GM23338 (cell line): ENCODE measurements around the gene MED13L. TPM values are rescaled to one million over a fixed set of nuclear protein-coding genes. Genes with fewer than 3 reads are reported as not detected.

Experiments used
- ATAC-seq: fragments of 200-7000 bp; cut with Tn5 transposase; 3 replicates; pipeline ENCODE4 v1.9.1; 2020
- DNase-seq: peaks from one replicate; pipeline ENCODE4 v3.0.0-alpha.2; 2015; ENCODE audit warnings: low spot score
- H2AFZ ChIP-seq: fragments of 200-600 bp; sonication (generic); 2 replicates; pipeline ENCODE4 v1.8.0; 2016; ENCODE audit warnings: antibody characterized with exemption, mild to moderate bottlenecking, moderate library complexity
- H3F3A ChIP-seq: fragments of 200-600 bp; sonication (generic); replicated peaks from 2 replicates; pipeline ENCODE4 v1.8.0; 2017; ENCODE audit warnings: antibody characterized with exemption, mixed run types, low read depth
- H3K27ac ChIP-seq: fragments of 200-600 bp; sonication (generic); 2 replicates; pipeline ENCODE4 v1.6.1; 2016; ENCODE audit warnings: low read depth
- H3K27me3 ChIP-seq: fragments of 200-600 bp; sonication (generic); 2 replicates; pipeline ENCODE4 v1.8.0; 2016; ENCODE audit warnings: mild to moderate bottlenecking, mixed run types, moderate library complexity; ENCODE audit not compliant: insufficient read depth
- H3K36me3 ChIP-seq: fragments of 200-600 bp; sonication (generic); 2 replicates; pipeline ENCODE4 v1.8.0; 2016; ENCODE audit warnings: mild to moderate bottlenecking; ENCODE audit not compliant: insufficient read depth
- H3K4me1 ChIP-seq: fragments of 200-600 bp; sonication (generic); 2 replicates; pipeline ENCODE4 v1.8.0; 2016; ENCODE audit warnings: mild to moderate bottlenecking, moderate library complexity; ENCODE audit not compliant: insufficient read depth
- H3K4me2 ChIP-seq: fragments of 200-600 bp; sonication (generic); 2 replicates; pipeline ENCODE4 v1.7.1; 2017; ENCODE audit warnings: mixed run types
- H3K4me3 ChIP-seq: fragments of 200-600 bp; sonication (generic); 2 replicates; pipeline ENCODE4 v1.6.1; 2016; ENCODE audit warnings: mixed run types
- H3K79me2 ChIP-seq: fragments of 200-600 bp; sonication (generic); replicated peaks from 2 replicates; pipeline ENCODE4 v1.8.0; 2017; ENCODE audit warnings: mild to moderate bottlenecking; ENCODE audit not compliant: insufficient read depth
- H3K9me2 ChIP-seq: fragments of 200-600 bp; sonication (generic); 2 replicates; pipeline ENCODE4 v1.8.0; 2017; ENCODE audit not compliant: insufficient read depth
- H4K20me1 ChIP-seq: fragments of 200-600 bp; sonication (generic); replicated peaks from 2 replicates; pipeline ENCODE4 v1.8.0; 2017; ENCODE audit warnings: mild to moderate bottlenecking; ENCODE audit not compliant: insufficient read depth
- H3K27ac Mint-ChIP-seq: 2 replicates; pipeline ENCODE4 v1.8.0; 2020; ENCODE audit warnings: inconsistent platforms, mild to moderate bottlenecking, moderate library complexity, mixed read lengths
- H3K27me3 Mint-ChIP-seq: 3 replicates; pipeline ENCODE4 v1.8.0; 2022; ENCODE audit warnings: low read depth, mild to moderate bottlenecking, moderate library complexity, mixed read lengths, inconsistent platforms; ENCODE audit not compliant: insufficient read depth, poor library complexity
- H3K36me3 Mint-ChIP-seq: 3 replicates; pipeline ENCODE4 v1.8.0; 2021; ENCODE audit warnings: low read depth, mild to moderate bottlenecking, inconsistent platforms, moderate library complexity, mixed read lengths
- H3K4me1 Mint-ChIP-seq: 3 replicates; pipeline ENCODE4 v1.8.0; 2020; ENCODE audit warnings: mild to moderate bottlenecking, inconsistent platforms, mixed read lengths
- H3K4me3 Mint-ChIP-seq: 3 replicates; pipeline ENCODE4 v1.8.0; 2021; ENCODE audit warnings: moderate library complexity, mild to moderate bottlenecking, inconsistent platforms, mixed read lengths
- H3K9me3 Mint-ChIP-seq: 3 replicates; pipeline ENCODE4 v1.8.0; 2020; ENCODE audit warnings: moderate library complexity, mild to moderate bottlenecking, inconsistent platforms, mixed read lengths
- EZH2 ChIP-seq: fragments of 200-600 bp; sonication (generic); IDR thresholded peaks from one replicate; pipeline ENCODE4 v1.8.0; 2017; ENCODE audit warnings: antibody characterized with exemption, mild to moderate bottlenecking, low read depth; ENCODE audit not compliant: unreplicated experiment
- EZH2phosphoT487 ChIP-seq: fragments of 200-600 bp; sonication (generic); IDR thresholded peaks from one replicate; pipeline ENCODE4 v1.8.1; 2018; ENCODE audit warnings: antibody characterized with exemption; ENCODE audit not compliant: unreplicated experiment
- JUNB ChIP-seq: IDR thresholded peaks from one replicate; pipeline ENCODE4 v1.6.1; 2016; ENCODE audit warnings: antibody characterized with exemption; ENCODE audit not compliant: unreplicated experiment
- NANOG ChIP-seq: IDR thresholded peaks from 2 replicates; pipeline ENCODE4 v1.6.1; 2016; ENCODE audit warnings: antibody characterized with exemption, borderline replicate concordance
- POLR2AphosphoS5 ChIP-seq: IDR thresholded peaks from 2 replicates; pipeline ENCODE4 v1.6.1; 2016; ENCODE audit warnings: antibody characterized with exemption, low read depth
- STAT1 ChIP-seq: IDR thresholded peaks from one replicate; pipeline ENCODE4 v1.6.1; 2016; ENCODE audit warnings: antibody characterized with exemption; ENCODE audit not compliant: unreplicated experiment
- ZNF114 ChIP-seq: fragments of 250-450 bp; sonication (Bioruptor Pico); IDR thresholded peaks from 2 replicates; pipeline ENCODE4 v1.5.0; 2020; ENCODE audit warnings: mild to moderate bottlenecking, moderate library complexity
- ZNF331 ChIP-seq: fragments of 250-450 bp; sonication (Bioruptor Pico); IDR thresholded peaks from 2 replicates; pipeline ENCODE4 v1.5.0; 2020; ENCODE audit warnings: low read depth, mild to moderate bottlenecking, moderate library complexity
- polyA plus RNA-seq: library from polyadenylated mRNA; unstranded; fragments of >200 nt; fragmentation: Nextera tagmentation; extraction: Ambion mirVana; gene quantifications from 2 replicates; pipeline ENCODE4 v1.2.1, GENCODE V29; 2016
- total RNA-seq: library from RNA; depleted of rRNA; stranded (reverse); fragments of >200 nt; shearing (Covaris generic); gene quantifications from 2 replicates; pipeline ENCODE4 v1.2.3, GENCODE V29; 2014
- TF ChIP-seq, protein P1 (sequence below): IDR thresholded peaks from one replicate; pipeline ENCODE4 v1.6.1; 2018; ENCODE audit warnings: antibody characterized with exemption; ENCODE audit not compliant: unreplicated experiment
- TF ChIP-seq, protein P2 (sequence below): IDR thresholded peaks from 2 replicates; pipeline ENCODE4 v1.6.1; 2016; ENCODE audit warnings: antibody characterized with exemption

The MED13L gene
- total and polyA plus RNA-seq, 2 experiments from 2014 or later, result 20.9 to 73.6 TPM

DNA sequence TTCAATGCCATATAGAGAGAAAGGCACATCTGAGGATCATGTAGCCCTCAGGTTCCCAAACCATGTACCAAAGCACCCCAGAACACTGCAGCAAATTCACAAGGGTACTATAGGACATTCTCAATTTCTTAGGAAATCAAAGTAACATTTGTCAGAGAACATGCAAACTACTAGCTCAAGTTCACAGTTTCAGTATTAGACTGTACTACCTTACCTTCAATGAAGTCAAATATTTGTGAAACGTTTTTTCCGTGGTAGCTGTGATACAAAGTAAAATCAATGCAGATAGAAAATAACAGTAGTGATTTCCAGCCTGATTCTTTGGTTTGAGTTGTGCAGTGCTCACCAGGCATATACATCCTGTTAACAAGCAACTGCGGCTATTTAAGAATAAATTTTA is 197.1 kb downstream of the MED13L start:
- H3K4me3 ChIP-seq, result no peak overlapping the region
- peaks cover 9% of the 10 kb centered on the region; the same call in 1 of the 2 replicates for H3K79me2 ChIP-seq
- no peak for TF ChIP-seq JUNB
- TF ChIP-seq, protein P1, sequence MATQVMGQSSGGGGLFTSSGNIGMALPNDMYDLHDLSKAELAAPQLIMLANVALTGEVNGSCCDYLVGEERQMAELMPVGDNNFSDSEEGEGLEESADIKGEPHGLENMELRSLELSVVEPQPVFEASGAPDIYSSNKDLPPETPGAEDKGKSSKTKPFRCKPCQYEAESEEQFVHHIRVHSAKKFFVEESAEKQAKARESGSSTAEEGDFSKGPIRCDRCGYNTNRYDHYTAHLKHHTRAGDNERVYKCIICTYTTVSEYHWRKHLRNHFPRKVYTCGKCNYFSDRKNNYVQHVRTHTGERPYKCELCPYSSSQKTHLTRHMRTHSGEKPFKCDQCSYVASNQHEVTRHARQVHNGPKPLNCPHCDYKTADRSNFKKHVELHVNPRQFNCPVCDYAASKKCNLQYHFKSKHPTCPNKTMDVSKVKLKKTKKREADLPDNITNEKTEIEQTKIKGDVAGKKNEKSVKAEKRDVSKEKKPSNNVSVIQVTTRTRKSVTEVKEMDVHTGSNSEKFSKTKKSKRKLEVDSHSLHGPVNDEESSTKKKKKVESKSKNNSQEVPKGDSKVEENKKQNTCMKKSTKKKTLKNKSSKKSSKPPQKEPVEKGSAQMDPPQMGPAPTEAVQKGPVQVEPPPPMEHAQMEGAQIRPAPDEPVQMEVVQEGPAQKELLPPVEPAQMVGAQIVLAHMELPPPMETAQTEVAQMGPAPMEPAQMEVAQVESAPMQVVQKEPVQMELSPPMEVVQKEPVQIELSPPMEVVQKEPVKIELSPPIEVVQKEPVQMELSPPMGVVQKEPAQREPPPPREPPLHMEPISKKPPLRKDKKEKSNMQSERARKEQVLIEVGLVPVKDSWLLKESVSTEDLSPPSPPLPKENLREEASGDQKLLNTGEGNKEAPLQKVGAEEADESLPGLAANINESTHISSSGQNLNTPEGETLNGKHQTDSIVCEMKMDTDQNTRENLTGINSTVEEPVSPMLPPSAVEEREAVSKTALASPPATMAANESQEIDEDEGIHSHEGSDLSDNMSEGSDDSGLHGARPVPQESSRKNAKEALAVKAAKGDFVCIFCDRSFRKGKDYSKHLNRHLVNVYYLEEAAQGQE, result no peak
- TF ChIP-seq ZNF114 (CRISPR knock-in tag), result no peak
- H3K36me3 ChIP-seq, result no peaks in the 10 kb centered on the region
- H3K27ac ChIP-seq, result no peak overlapping the region
- DNase-seq (no peak), ATAC-seq (no peak)
- no peaks in the 10 kb centered on the region for H3F3A ChIP-seq
- H3K4me2 ChIP-seq, result no peak overlapping the region
- peaks cover 6% of the 10 kb centered on the region; the same call in 1 of the 2 replicates for H4K20me1 ChIP-seq
- peaks cover 22% of the 10 kb centered on the region for H3K4me1 ChIP-seq
- no peak overlapping the region for H2AFZ ChIP-seq
- Mint-ChIP-seq H3K4me3 (no peak overlapping the region), H3K36me3 (no peaks in the 10 kb centered on the region), H3K27me3 (no peaks in the 10 kb centered on the region), H3K27ac (no peak overlapping the region), H3K4me1 (peaks cover 19% of the 10 kb centered on the region), H3K9me3 (no peaks in the 10 kb centered on the region)
- H3K9me2 ChIP-seq, result no peaks in the 10 kb centered on the region
- no peaks in the 10 kb centered on the region for H3K27me3 ChIP-seq

DNA sequence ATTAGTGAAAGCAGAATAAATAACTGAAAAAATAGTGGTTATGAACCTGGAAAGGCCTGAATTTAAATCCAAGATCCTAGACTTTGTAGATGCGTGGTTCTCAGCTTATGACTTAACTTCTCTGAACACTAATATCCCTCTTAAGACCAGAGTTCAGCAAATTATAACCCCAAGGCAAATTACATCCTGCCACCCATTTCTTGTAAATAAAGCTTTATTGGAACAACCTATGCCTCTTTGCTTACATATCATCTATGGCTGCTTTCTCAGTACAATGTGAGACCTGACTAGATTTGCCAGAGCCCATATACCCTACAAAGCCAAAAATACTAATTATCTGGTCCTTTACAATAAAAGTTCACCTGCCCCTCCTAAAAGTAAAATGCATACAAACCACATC is 199.1 kb downstream of the MED13L start:
- H3K4me1 Mint-ChIP-seq, result peaks cover 30% of the 10 kb centered on the region
- Histone ChIP-seq H3K9me2 (no peaks in the 10 kb centered on the region), H3K36me3 (no peaks in the 10 kb centered on the region), H3F3A (no peaks in the 10 kb centered on the region), H3K27me3 (no peaks in the 10 kb centered on the region), H3K4me3 (no peak overlapping the region), H3K79me2 (peaks cover 10% of the 10 kb centered on the region; the same call in 1 of the 2 replicates), H2AFZ (no peak overlapping the region), H3K27ac (no peak overlapping the region), H3K4me2 (no peak overlapping the region), H3K4me1 (peaks cover 28% of the 10 kb centered on the region), H4K20me1 (peaks cover 2% of the 10 kb centered on the region; the same call in 1 of the 2 replicates)
- ATAC-seq (no peak), DNase-seq (no peak)
- no peak overlapping the region for H3K4me3 Mint-ChIP-seq
- H3K9me3 Mint-ChIP-seq, result no peaks in the 10 kb centered on the region
- 0 out of 2 replicates have a peak overlapping the region, but pooled peaks have one; percentile 55 for H3K27ac Mint-ChIP-seq
- H3K36me3 Mint-ChIP-seq, result no peaks in the 10 kb centered on the region
- no peaks in the 10 kb centered on the region for H3K27me3 Mint-ChIP-seq
- TF ChIP-seq, protein P2, sequence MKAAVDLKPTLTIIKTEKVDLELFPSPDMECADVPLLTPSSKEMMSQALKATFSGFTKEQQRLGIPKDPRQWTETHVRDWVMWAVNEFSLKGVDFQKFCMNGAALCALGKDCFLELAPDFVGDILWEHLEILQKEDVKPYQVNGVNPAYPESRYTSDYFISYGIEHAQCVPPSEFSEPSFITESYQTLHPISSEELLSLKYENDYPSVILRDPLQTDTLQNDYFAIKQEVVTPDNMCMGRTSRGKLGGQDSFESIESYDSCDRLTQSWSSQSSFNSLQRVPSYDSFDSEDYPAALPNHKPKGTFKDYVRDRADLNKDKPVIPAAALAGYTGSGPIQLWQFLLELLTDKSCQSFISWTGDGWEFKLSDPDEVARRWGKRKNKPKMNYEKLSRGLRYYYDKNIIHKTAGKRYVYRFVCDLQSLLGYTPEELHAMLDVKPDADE, result no peak
- no peak for TF ChIP-seq EZH2phosphoT487
- TF ChIP-seq POLR2AphosphoS5, result no peak
- TF ChIP-seq NANOG, result no peak
- no peak for TF ChIP-seq EZH2
- no peak for TF ChIP-seq JUNB
- TF ChIP-seq ZNF114 (CRISPR knock-in tag), result no peak
- no peak for TF ChIP-seq STAT1
- TF ChIP-seq, protein P1, result no peak
- TF ChIP-seq ZNF331 (CRISPR knock-in tag), result no peak
